NCI-H69 (cell line): Measurements from ENCODE around the gene SERPINB7.
"Not testable (repeated sequence)": the region's sequence is repeated elsewhere in the genome, so short reads cannot be mapped to it uniquely, and the experiment has no call there.

Experiments used
- DNase-seq: peaks from one replicate; lab custom pipeline; 2025; lab: John Stamatoyannopoulos, UW

Gene SERPINB7

GRCh38 chr18:63775166-63775730 lies at the start of gene SERPINB7:
SERPINB7 (plus strand) TSS chr18:63775418; CDS start chr18:63782373, 6,955 bp downstream.
- DNase-seq, result no peak

GRCh38 chr18:63725682-63726480 lies 49.3 kb upstream of the SERPINB7 start:
- DNase-seq, result peak; percentile 83

DNA sequence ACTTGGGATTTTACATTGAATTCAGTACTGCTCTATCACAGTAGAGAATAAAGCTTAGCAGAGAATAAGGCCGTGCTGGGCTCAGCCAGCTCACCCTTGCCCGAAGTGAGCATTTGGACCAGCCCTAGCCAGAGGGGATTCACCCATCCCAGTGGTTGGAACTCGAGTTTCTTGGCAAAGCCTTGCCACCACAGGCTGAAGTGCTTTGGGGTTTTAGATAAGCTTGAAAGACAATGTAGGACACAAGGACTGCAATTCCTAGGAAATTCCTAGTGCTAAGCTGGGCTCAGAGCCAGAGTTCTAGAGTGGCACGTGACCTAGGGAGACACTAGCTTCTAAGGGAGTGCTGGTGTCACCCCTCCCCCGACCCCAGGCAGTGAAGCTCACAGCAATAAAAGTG lies 44.4 kb upstream of the SERPINB7 start:
- DNase-seq, result no peak

DNA sequence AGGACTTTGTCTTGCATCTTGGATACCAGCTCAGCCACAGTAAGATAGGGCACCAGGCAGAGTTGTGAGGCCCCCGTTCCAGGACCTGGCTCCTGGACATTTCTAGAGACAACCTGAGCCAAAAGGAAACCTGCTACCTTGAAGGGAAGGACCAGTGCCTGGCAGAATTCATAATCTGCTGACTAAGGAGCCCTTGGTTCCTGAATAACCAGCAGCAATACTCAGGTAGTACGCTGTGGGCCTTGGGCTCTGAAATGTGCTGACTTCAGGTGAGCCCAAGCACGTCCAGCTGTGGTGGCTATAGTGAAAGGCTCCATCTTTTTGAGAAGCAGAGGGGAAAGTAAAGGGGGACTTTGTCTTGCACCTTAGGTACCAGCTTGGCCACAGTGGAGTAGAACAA lies 44.0 kb upstream of the SERPINB7 start:
- DNase-seq, result no peak

DNA sequence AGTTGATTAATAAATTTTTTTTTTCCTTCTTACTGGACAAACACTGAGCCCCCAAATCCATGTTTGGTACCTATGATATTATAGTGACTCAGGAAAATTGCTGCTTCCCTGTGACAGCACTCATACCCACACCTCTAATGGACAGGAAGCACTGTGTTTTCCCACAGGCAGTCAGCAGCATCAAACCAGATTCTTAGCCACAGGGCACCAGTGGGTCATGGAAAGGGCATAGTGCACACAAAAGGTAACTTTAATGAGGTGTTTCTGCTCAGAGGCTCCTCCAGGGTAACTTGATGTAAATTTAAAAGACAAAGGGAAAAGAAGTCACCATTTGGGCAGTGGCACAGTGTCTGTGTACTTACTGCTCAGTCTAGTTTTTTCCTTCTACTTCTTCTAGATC lies 38.3 kb upstream of the SERPINB7 start:
- peak; percentile 39 for DNase-seq

GRCh38 chr18:63741769-63742168 lies 33.4 kb upstream of the SERPINB7 start:
- DNase-seq, result peak; percentile 65

DNA sequence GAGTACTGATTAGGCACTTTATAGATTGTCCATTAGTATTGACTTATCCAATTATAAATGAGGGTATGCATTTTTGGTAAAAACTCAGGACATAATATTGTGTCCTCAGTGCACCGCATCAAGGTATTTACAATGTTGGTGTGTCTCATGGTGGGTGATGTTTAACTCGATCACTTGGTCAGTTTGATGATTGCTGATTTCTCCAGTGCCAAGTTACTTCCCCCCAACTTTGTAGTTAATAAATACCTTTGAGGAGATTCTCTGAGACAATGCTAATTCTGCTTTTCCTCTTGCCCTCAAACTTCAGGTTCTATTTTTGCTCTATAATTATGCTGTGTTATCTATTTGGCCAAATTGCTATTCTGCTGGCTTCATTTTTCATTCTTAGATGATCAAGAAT lies 28.2 kb upstream of the SERPINB7 start:
- DNase-seq, result no peak

- no peak for DNase-seq
These were observed 25.7 kb upstream of the SERPINB7 start for GRCh38 chr18:63749489-63749888.

- DNase-seq, result no peak
These were observed 22.6 kb upstream of the SERPINB7 start for GRCh38 chr18:63752636-63753035.

- no peak for DNase-seq
These were observed 21.5 kb upstream of the SERPINB7 start for GRCh38 chr18:63753676-63754075.

DNA sequence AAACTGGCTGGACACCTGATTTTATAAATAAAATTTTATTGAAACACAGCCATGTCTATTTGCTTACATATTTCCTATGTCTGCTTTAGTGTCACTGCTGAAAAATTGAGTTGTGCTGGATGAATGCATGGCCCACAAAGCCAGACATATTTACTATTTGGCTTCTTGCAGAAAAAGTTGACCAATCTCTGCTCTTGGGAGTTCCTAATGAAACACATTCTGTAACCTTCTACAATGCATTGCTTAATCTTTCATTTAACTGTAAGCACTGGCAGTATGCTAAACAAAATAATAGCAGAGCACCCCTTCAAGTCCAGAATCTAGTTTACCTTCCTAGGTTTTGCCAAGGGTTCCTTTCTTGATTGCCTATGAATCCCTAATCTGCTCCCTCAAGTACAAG lies 17.7 kb upstream of the SERPINB7 start:
- DNase-seq, result no peak

GRCh38 chr18:63758615-63759240 lies 16.5 kb upstream of the SERPINB7 start:
- peak; percentile 47 for DNase-seq

DNA sequence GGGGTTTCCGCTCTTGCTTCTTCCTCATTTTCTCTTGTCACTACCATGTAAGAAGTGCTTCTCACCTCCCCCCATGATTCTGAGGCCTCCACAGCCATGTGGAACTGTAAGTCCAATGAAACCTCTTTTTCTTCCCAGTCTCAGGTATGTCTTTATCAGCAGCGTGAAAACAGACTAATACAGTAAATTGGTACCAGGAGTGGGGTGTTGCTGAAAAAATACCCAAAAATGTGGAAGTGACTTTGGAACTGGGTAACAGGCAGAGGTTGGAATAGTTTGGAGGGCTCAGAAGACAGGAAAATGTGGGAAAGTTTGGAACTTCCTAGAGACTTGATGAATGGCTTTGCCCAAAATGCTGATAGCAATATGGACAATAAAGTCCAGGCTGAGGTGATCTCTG lies 15.4 kb upstream of the SERPINB7 start:
- not testable (repeated sequence) for DNase-seq

- DNase-seq, result no peak
These were observed 12.7 kb upstream of the SERPINB7 start for GRCh38 chr18:63762518-63762917.

DNA sequence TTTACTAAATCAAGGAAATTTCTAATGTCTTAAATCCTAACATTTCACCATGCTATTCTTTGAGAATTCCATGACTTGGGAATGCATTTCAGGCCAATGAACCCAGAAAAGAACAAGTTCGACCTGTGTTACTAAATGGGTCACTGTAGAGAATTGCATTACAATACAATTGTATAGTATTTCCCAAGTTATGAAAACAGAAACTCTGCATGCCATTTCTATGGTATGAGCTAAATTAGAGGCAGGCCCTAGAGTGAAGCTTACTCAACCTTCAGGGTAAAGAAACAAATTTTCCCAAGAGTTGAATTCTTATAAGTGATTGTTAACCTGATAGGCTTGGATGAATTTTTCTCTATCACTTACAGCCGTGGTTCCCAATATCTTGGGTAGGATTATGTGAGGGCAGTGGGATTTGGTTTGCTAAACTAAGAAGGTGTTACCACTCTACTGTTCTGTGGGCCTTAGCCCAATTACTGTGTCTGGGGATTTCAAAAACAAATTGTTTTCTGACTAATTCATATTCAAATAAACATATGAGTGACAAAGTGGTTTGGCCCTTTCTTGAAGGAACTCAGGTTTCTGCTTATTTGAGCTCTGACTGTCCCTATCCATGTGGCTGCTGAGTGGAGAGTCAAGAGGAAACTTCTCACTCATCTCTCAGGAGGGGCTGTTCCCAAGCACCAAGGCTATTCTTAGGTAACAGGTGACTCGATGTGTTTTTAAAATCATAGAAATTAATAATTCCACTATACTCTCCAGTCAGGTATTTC lies 11.2 kb upstream of the SERPINB7 start:
- no peak for DNase-seq

DNA sequence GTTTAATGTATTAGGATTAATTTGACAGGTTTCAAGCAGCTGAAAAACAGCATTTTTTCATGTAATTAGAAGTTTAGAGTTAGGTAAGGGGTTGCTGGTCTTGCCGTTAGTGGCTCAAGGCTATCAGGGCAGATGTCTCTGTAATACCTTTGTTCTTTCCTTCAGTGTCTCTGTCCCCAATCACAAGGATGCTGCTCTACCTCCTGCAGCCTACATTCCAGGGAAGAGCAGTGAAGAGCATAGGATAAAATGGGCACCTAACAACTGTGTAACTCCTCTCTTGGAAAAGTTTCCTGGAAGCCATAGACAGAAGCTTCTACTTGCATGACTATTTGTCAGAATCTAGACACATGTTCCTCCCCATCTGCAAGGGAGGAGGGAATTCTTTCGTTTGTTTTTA lies 9.4 kb upstream of the SERPINB7 start:
- DNase-seq, result no peak

DNA sequence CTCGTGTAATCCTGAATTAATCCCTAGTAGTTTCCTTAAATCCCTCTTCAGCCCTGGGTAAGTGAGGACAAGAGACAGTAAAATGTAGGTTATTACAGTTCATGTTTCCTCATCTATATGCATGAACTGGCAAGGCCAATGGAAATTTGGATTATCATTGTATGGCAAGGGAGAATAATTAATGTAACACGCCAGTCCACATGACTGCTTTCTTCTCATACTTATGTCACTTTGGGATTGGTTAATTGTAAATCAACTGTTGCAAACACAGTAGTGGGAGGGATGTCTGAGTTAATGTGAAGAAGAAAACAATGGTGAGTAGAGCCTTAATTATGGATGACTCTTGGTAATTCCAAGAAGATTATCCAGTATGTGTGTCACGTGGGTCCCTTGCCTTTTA lies 1.7 kb upstream of the SERPINB7 start:
- no peak for DNase-seq

DNA sequence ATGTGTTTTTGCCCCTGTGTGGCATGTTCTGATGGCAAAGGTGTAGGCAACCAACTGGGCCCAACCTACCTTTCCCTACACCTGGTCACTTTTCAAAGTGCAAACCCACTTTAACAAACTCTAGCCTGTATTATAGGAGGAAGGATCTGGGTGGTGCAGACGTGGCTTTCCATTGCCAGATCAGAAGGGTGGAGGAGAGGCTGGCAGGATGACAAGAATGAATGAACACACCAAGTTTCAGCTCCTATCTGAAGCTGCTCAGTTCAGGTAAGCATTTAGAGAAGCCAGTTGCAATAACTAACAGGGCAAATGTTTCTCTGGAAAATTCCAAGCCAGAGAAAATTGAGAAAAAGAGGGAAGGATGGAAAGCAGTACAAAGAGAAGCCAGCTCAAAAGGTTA lies 707 bp upstream of the SERPINB7 start:
- DNase-seq, result no peak

- no peak for DNase-seq
These were observed 4.2 kb downstream of the SERPINB7 start for GRCh38 chr18:63779386-63779785.

DNA sequence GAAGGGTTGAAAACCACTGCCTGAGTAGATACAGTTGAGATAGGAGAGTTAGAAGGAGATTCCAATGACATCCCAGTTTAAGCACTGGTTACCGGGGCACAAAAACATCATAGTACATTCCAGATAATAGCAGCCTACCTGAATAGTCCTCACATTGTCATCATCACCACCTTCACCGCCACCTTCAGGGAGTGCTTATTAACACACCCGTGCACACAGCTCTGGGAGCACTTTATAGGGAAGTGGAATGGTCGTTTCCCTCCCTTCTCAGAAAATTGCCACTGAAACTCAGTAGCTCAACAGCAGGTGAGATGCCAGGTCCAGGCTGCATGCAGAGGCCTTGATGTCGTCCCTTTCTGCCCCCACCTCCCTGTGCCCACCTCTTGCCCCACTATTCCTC lies 8.2 kb downstream of the SERPINB7 start:
- DNase-seq, result peak; percentile 61

GRCh38 chr18:63784787-63785452 lies 9.7 kb downstream of the SERPINB7 start:
- no peak for DNase-seq

DNA sequence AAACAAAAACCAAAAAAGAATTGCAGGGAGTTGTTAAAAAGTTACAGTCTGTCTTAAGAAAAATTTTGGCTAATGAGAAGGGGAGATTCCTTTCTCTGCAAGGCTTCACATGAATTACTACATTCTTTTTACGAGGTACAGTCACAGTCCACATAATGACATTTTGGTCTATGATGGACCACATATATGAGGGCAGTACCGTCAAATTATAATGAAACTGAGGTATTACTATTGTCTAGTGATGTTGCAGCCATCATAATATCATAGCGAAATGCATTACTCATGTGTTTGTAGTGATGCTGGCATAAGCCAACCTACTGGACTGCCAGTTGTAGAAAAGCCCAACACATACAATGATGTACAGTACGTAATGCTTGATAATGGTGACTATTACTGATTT lies 12.5 kb downstream of the SERPINB7 start:
- no peak for DNase-seq
